Thoracic aorta endothelial cell (primary cell): Measurements from ENCODE around the gene FANCE. TPM values are rescaled to one million over a fixed set of nuclear protein-coding genes. Genes with fewer than 3 reads are reported as not detected.

Experiments
- small RNA-seq: library from RNA; depleted of rRNA; stranded (forward); fragments of <200 nt; gene quantifications from one replicate; pipeline ENCODE3, GENCODE V24; 2012
- total RNA-seq: library from RNA; depleted of rRNA; stranded (reverse); fragments of >200 nt; gene quantifications from 2 replicates; pipeline ENCODE4 v1.2.3, GENCODE V29; 2012

The FANCE gene, protein sequence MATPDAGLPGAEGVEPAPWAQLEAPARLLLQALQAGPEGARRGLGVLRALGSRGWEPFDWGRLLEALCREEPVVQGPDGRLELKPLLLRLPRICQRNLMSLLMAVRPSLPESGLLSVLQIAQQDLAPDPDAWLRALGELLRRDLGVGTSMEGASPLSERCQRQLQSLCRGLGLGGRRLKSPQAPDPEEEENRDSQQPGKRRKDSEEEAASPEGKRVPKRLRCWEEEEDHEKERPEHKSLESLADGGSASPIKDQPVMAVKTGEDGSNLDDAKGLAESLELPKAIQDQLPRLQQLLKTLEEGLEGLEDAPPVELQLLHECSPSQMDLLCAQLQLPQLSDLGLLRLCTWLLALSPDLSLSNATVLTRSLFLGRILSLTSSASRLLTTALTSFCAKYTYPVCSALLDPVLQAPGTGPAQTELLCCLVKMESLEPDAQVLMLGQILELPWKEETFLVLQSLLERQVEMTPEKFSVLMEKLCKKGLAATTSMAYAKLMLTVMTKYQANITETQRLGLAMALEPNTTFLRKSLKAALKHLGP
- 6.9 and 8.5 TPM in 2 replicates for total RNA-seq

DNA sequence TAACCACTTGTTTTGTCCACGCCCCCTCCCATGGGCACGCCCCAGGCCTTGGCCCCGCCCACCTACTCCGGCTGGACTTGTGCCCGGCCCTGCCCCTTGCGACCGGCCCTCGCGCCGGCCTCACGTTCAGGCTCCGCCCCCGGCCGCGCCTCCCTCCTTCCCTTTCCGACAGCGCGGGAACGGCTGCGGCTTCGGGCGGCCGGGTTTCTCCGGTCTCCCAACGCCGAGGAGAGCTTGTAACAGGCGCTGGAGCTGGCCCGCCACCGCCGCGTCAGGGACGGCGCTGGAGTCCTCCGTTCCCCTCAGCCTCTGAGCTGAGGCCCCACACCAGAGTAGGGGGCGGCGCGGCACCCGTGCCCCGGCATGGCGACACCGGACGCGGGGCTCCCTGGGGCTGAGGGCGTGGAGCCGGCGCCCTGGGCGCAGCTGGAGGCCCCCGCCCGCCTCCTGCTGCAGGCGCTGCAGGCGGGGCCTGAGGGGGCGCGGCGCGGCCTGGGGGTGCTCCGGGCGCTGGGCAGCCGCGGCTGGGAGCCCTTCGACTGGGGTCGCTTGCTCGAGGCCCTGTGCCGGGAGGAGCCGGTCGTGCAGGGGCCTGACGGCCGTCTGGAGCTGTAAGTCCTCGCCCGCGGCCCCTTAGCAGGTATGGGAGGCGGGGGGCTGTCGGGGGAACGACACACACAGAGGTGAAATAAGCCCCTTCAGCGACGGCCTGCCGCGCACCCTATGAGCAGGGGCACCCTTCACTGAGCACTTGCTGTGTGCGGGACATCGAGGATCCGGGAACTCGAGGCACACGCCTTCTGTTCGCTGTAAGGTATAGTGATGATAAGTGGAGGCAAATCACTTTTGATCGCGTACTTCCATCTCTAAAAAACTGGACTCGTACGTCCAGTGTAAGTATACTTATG lies at the start of gene FANCE:
FANCE (plus strand) TSS at position 156 of the 908 bp plus-strand sequence; CDS start at position 364, 208 bp downstream.

DNA sequence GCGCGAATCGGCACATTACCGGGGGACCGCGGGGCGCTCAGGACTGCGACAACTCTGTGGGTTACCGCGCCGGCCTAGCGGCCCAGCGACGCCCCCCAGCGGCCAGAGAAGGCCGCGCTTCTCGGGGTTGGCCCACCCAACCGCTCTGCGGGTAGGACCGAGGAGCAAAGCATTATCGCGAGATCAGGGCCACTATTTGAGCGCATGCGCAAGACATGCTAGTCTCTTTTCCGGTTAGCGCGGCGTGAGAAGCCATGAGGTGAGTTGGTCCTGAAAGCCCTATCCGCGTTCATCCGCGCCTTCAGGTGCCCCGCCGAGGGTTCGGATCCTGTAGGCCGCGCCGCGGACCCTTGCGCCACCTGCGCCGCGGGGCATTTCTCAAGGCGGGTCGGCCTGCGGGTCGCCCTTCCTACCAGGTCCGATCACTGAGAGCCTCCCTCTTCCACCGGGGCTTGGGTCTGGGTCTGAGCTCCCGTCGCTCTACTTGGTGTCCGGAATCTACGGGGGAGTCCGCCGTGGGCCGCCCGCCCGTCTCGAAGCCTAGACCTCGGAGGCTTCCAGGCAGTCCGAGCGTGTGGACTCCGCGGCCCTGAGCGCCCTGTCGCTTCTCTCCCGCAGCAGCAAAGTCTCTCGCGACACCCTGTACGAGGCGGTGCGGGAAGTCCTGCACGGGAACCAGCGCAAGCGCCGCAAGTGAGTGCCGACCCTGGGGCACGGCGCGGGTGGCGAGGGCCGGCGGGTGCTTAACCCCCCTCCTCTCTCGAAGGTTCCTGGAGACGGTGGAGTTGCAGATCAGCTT lies 16.2 kb downstream of the FANCE start, which contains the start of gene RPL10A:
RPL10A (plus strand) TSS at position 221 of the 799 bp plus-strand sequence; CDS start at position 255, 34 bp downstream.

DNA sequence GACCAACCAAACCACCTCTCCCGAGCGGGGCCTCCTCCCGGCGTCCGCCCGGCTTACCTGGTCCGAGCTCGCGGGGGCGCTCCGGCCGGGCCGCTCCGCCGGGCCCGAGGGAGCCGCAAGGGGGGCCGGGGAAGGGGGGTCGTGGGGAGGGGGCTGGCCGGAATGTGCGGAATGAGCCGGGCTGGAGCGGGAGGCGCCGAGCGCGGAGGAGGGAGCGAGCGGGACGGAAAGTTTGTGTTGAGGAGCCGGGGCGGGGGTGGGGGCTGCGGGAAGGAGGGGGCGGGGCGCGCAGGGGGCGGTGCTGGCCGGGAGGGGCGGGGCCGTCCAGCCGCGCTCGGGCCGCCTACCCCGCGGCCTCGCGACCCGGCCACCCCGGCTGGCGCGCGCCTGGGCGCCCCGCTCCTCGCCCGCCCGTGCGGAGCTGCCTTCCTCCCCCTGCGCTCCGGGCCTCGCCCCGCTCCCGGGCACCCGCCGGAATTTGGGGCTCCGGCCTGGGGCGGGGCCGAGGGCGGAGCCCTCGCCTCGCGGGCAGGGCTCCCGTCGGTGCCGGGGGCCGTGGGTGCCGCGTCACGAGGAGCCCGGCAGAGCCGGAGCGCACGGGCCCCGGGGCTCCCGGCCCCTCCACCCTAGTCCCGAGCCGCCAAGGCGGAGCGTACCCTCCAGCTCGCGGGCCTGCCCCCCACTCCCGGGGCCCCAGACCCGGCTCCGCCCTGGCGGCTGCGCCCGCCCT lies 44.9 kb downstream of the FANCE start, which contains the start of gene TEAD3:
TEAD3 (minus strand) TSS at position 239 of the 730 bp plus-strand sequence.

DNA sequence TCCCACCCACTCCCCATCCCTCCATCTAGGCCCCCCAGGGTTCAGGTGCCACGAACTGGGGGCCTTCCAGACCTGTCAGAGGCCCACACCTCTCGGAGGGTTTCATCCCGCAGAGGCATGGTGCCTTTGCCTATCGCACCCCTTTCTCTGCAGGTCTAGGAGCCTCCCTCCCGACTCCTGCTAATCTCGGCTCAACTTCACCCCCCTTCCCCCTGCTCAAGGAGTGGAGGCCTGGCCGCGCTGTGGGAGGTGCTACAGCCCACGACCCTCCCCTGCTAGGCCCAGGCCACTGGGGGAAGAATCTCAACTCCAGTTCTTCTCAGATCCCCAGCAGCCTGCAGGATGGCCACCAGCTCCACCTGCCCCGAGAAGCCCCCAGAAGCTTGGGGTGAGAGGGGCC lies 60.6 kb downstream of the FANCE start, which contains the start of gene TULP1:
TULP1 (minus strand) TSS at position 157 of the 400 bp plus-strand sequence; CDS start at position 119, 38 bp downstream.

Small RNAs within 50 kb of the gene (small RNA-seq; reads per million reads assigned to genes)
- not detected for gene MIR7111

Other genes starting within 250 kb of the FANCE start
- 0.40 and 0.72 TPM in 2 replicates for gene SCUBE3, start 238.4 kb upstream of the FANCE start, total RNA-seq
- gene ZNF76, start 192.6 kb upstream of the FANCE start, total RNA-seq: 13.2 and 17.4 TPM in 2 replicates
- gene DEF6, start 154.5 kb upstream of the FANCE start, total RNA-seq: 0.13 and 0.65 TPM in 2 replicates
- 5.2 and 6.6 TPM in 2 replicates for gene PPARD, start 109.8 kb upstream of the FANCE start, total RNA-seq
- gene RPL10A, start 16.1 kb downstream of the FANCE start, total RNA-seq: 1,176 and 1,523 TPM in 2 replicates
- gene TEAD3, start 44.7 kb downstream of the FANCE start, total RNA-seq: 0.27 and 0.36 TPM in 2 replicates
- gene TULP1, start 60.6 kb downstream of the FANCE start, total RNA-seq: not detected in 2 replicates
- gene FKBP5, start 236.6 kb downstream of the FANCE start, total RNA-seq: 48.0 and 64.5 TPM in 2 replicates